ENCODE results near the gene GEMIN4. TPM values are rescaled to one million over a fixed set of nuclear protein-coding genes. Genes with fewer than 3 reads are reported as not detected.

Gene GEMIN4
- total and polyA plus RNA-seq, 2 experiments from 2014 or later = 14.1 to 45.0 TPM

DNA sequence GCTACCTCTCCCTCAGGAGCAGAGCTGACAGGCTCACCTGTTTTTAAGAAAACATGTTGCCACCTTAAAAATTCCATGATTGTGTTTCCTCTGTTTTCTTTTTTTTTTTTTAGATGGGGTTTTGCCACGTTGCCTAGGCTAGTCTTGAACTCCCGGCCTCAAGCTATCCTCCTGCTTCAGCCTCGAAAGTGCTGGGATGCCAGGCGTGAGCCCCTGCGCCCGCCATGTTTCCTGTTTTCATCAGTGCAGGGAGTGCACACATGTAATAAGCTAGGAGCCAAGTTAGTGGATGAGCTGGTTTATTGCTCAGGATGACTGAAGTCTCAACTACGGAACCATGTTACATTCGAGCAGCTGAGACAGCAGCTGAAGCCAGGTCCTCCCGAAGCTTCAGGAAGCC, 43.7 kb upstream of the GEMIN4 start:
- Histone ChIP-seq H2AFZ (no peak overlapping the region), H3K79me2 (replicated peaks; ENCODE audit: insufficient read depth) (no peaks in the 10 kb centered on the region; the same call in 1 of the 2 replicates), H3F3A (replicated peaks; ENCODE audit: low read depth) (peaks cover 17% of the 10 kb centered on the region), H3K4me3 (no peak overlapping the region), H3K36me3 (ENCODE audit: insufficient read depth) (no peaks in the 10 kb centered on the region), H3K4me2 (no peak overlapping the region), H3K9me2 (ENCODE audit: insufficient read depth) (no peaks in the 10 kb centered on the region), H3K27ac (ENCODE audit: low read depth) (peak overlapping the region; percentile 5; the same call in 1 of the 2 replicates), H4K20me1 (replicated peaks; ENCODE audit: insufficient read depth) (peaks cover 5% of the 10 kb centered on the region), H3K4me1 (ENCODE audit: insufficient read depth) (no peaks in the 10 kb centered on the region), H3K27me3 (ENCODE audit: insufficient read depth) (no peaks in the 10 kb centered on the region)
- peaks cover 16% of the 10 kb centered on the region for H3K4me1 Mint-ChIP-seq
- H3K36me3 Mint-ChIP-seq (ENCODE audit: low read depth) = peaks cover 31% of the 10 kb centered on the region
- DNase-seq (ENCODE audit: low spot score) (no peak), ATAC-seq (no peak)
- no peak overlapping the region for H3K4me3 Mint-ChIP-seq
- no peaks in the 10 kb centered on the region; the same call in 1 of the 3 replicates for H3K9me3 Mint-ChIP-seq
- no peak for TF ChIP-seq POLR2AphosphoS5 (IDR thresholded peaks at IDR 0.05; ENCODE audit: low read depth)
- no peak for TF ChIP-seq JUNB (IDR thresholded peaks at IDR 0.05; ENCODE audit: unreplicated experiment)
- TF ChIP-seq CREB1 (CRISPR knock-in tag; IDR thresholded peaks at IDR 0.05; ENCODE audit: low read depth) = no peak
- TF ChIP-seq ZNF114 (CRISPR knock-in tag; IDR thresholded peaks at IDR 0.05) = no peak
- TF ChIP-seq, protein P1, sequence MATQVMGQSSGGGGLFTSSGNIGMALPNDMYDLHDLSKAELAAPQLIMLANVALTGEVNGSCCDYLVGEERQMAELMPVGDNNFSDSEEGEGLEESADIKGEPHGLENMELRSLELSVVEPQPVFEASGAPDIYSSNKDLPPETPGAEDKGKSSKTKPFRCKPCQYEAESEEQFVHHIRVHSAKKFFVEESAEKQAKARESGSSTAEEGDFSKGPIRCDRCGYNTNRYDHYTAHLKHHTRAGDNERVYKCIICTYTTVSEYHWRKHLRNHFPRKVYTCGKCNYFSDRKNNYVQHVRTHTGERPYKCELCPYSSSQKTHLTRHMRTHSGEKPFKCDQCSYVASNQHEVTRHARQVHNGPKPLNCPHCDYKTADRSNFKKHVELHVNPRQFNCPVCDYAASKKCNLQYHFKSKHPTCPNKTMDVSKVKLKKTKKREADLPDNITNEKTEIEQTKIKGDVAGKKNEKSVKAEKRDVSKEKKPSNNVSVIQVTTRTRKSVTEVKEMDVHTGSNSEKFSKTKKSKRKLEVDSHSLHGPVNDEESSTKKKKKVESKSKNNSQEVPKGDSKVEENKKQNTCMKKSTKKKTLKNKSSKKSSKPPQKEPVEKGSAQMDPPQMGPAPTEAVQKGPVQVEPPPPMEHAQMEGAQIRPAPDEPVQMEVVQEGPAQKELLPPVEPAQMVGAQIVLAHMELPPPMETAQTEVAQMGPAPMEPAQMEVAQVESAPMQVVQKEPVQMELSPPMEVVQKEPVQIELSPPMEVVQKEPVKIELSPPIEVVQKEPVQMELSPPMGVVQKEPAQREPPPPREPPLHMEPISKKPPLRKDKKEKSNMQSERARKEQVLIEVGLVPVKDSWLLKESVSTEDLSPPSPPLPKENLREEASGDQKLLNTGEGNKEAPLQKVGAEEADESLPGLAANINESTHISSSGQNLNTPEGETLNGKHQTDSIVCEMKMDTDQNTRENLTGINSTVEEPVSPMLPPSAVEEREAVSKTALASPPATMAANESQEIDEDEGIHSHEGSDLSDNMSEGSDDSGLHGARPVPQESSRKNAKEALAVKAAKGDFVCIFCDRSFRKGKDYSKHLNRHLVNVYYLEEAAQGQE (IDR thresholded peaks at IDR 0.05; ENCODE audit: unreplicated experiment) = no peak
- TF ChIP-seq EZH2phosphoT487 (IDR thresholded peaks at IDR 0.05; ENCODE audit: unreplicated experiment) = no peak
- TF ChIP-seq, protein P2, sequence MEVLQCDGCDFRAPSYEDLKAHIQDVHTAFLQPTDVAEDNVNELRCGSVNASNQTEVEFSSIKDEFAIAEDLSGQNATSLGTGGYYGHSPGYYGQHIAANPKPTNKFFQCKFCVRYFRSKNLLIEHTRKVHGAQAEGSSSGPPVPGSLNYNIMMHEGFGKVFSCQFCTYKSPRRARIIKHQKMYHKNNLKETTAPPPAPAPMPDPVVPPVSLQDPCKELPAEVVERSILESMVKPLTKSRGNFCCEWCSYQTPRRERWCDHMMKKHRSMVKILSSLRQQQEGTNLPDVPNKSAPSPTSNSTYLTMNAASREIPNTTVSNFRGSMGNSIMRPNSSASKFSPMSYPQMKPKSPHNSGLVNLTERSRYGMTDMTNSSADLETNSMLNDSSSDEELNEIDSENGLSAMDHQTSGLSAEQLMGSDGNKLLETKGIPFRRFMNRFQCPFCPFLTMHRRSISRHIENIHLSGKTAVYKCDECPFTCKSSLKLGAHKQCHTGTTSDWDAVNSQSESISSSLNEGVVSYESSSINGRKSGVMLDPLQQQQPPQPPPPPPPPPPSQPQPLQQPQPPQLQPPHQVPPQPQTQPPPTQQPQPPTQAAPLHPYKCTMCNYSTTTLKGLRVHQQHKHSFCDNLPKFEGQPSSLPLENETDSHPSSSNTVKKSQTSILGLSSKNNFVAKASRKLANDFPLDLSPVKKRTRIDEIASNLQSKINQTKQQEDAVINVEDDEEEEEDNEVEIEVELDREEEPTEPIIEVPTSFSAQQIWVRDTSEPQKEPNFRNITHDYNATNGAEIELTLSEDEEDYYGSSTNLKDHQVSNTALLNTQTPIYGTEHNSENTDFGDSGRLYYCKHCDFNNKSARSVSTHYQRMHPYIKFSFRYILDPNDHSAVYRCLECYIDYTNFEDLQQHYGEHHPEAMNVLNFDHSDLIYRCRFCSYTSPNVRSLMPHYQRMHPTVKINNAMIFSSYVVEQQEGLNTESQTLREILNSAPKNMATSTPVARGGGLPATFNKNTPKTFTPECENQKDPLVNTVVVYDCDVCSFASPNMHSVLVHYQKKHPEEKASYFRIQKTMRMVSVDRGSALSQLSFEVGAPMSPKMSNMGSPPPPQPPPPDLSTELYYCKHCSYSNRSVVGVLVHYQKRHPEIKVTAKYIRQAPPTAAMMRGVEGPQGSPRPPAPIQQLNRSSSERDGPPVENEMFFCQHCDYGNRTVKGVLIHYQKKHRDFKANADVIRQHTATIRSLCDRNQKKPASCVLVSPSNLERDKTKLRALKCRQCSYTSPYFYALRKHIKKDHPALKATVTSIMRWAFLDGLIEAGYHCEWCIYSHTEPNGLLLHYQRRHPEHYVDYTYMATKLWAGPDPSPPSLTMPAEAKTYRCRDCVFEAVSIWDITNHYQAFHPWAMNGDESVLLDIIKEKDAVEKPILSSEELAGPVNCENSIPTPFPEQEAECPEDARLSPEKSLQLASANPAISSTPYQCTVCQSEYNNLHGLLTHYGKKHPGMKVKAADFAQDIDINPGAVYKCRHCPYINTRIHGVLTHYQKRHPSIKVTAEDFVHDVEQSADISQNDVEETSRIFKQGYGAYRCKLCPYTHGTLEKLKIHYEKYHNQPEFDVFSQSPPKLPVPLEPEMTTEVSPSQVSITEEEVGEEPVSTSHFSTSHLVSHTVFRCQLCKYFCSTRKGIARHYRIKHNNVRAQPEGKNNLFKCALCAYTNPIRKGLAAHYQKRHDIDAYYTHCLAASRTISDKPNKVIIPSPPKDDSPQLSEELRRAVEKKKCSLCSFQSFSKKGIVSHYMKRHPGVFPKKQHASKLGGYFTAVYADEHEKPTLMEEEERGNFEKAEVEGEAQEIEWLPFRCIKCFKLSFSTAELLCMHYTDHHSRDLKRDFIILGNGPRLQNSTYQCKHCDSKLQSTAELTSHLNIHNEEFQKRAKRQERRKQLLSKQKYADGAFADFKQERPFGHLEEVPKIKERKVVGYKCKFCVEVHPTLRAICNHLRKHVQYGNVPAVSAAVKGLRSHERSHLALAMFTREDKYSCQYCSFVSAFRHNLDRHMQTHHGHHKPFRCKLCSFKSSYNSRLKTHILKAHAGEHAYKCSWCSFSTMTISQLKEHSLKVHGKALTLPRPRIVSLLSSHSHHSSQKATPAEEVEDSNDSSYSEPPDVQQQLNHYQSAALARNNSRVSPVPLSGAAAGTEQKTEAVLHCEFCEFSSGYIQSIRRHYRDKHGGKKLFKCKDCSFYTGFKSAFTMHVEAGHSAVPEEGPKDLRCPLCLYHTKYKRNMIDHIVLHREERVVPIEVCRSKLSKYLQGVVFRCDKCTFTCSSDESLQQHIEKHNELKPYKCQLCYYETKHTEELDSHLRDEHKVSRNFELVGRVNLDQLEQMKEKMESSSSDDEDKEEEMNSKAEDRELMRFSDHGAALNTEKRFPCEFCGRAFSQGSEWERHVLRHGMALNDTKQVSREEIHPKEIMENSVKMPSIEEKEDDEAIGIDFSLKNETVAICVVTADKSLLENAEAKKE (CRISPR knock-in tag; IDR thresholded peaks at IDR 0.05) = no peak
- no peak for TF ChIP-seq EZH2 (IDR thresholded peaks at IDR 0.05; ENCODE audit: low read depth, unreplicated experiment)
- TF ChIP-seq, protein P3, sequence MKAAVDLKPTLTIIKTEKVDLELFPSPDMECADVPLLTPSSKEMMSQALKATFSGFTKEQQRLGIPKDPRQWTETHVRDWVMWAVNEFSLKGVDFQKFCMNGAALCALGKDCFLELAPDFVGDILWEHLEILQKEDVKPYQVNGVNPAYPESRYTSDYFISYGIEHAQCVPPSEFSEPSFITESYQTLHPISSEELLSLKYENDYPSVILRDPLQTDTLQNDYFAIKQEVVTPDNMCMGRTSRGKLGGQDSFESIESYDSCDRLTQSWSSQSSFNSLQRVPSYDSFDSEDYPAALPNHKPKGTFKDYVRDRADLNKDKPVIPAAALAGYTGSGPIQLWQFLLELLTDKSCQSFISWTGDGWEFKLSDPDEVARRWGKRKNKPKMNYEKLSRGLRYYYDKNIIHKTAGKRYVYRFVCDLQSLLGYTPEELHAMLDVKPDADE (IDR thresholded peaks at IDR 0.05) = no peak
- H3K27me3 Mint-ChIP-seq (ENCODE audit: insufficient read depth, low read depth, poor library complexity) = peaks cover 22% of the 10 kb centered on the region
- no peak overlapping the region for H3K27ac Mint-ChIP-seq
